Caco-2 (cell line): Measurements from ENCODE around the gene HES2. TPM values are rescaled to one million over a fixed set of nuclear protein-coding genes. Genes with fewer than 3 reads are reported as not detected.
"Not testable (repeated sequence)": the region's sequence is repeated elsewhere in the genome, so short reads cannot be mapped to it uniquely, and the experiment has no call there.

ENCODE experiments used
- BruUV-seq: library from RNA; stranded (reverse); fragments of 400-500 nt; replicated peaks from 2 replicates; lab custom pipeline; 2021; lab: Mats Ljungman, UMichigan
- CTCF ChIA-PET: fragments of 300-600 bp; sonication (Branson Sonifier 250); formaldehyde crosslinking; loops from one replicate; lab custom pipeline; 2022; ENCODE audit warnings: antibody characterized with exemption; lab: Charles Lee
- POLR2A ChIA-PET: fragments of 300-600 bp; sonication (Branson Sonifier 250); formaldehyde crosslinking; loops from one replicate; lab custom pipeline; 2022; ENCODE audit warnings: antibody characterized with exemption; lab: Charles Lee
- DNase-seq, 2 experiments: peaks; one replicate each; pipeline versions ENCODE4 v3.0.0 to v3.0.0-alpha.2; 2020 to 2022
- H3K27me3 ChIP-seq: replicated peaks from 2 replicates; pipeline ENCODE4 v1.6.0; 2011; ENCODE audit warnings: low read length; ENCODE audit not compliant: control insufficient read depth, insufficient read depth
- H3K36me3 ChIP-seq: 2 replicates; pipeline ENCODE4 v1.5.1; 2011; ENCODE audit warnings: low read length; ENCODE audit not compliant: control insufficient read depth, insufficient read depth
- H3K4me1 ChIP-seq: fragments of 250-450 bp; sonication (Bioruptor Pico); 2 replicates; pipeline ENCODE4 v1.5.1; 2020; ENCODE audit warnings: mild to moderate bottlenecking
- H3K4me3 ChIP-seq: 2 replicates; pipeline ENCODE4 v1.5.1; 2011; ENCODE audit warnings: low read depth, mild to moderate bottlenecking, control low read depth, low read length
- H3K9me3 ChIP-seq: fragments of 250-450 bp; sonication (Bioruptor Pico); 2 replicates; pipeline ENCODE4 v1.5.1; 2020; ENCODE audit warnings: mild to moderate bottlenecking, moderate library complexity
- H3K27ac Mint-ChIP-seq: one replicate; pipeline ENCODE4 v1.8.0; 2022; ENCODE audit warnings: mixed read lengths; ENCODE audit not compliant: unreplicated experiment
- H3K27me3 Mint-ChIP-seq: one replicate; pipeline ENCODE4 v1.8.0; 2022; ENCODE audit warnings: mixed read lengths; ENCODE audit not compliant: insufficient read depth, unreplicated experiment
- H3K36me3 Mint-ChIP-seq: one replicate; pipeline ENCODE4 v1.8.0; 2022; ENCODE audit warnings: mild to moderate bottlenecking, mixed read lengths; ENCODE audit not compliant: insufficient read depth, unreplicated experiment
- H3K4me1 Mint-ChIP-seq: one replicate; pipeline ENCODE4 v1.8.0; 2022; ENCODE audit warnings: low read depth, mixed read lengths; ENCODE audit not compliant: unreplicated experiment
- H3K4me3 Mint-ChIP-seq: one replicate; pipeline ENCODE4 v1.8.0; 2022; ENCODE audit warnings: mild to moderate bottlenecking, moderate library complexity, mixed read lengths; ENCODE audit not compliant: unreplicated experiment
- H3K9me3 Mint-ChIP-seq: one replicate; pipeline ENCODE4 v1.8.0; 2022; ENCODE audit warnings: mixed read lengths; ENCODE audit not compliant: unreplicated experiment
- intact Hi-C: fragments of 100-400 bp; cut with micrococcal nuclease; formaldehyde crosslinking; loops from one replicate; pipeline ENCODE4 v1.10.0; 2022; ENCODE audit not compliant: unreplicated experiment
- total RNA-seq: library from RNA; stranded (reverse); gene quantifications from 2 replicates; pipeline ENCODE4 v1.2.3, GENCODE V29; 2022
- TF ChIP-seq, protein P1 (sequence below), 2 experiments: fragments of 200-600 bp in 1 of 2; IDR thresholded peaks; 1 replicate in 1 of 2; 2 replicates in 1 of 2; pipeline versions ENCODE4 v1.5.1 to v1.8.0; 2011 to 2022; ENCODE audit warnings: antibody characterized with exemption in 1 of 2, control low read depth in 1 of 2, inconsistent platforms in 1 of 2, low read depth in 1 of 2, low read length in 1 of 2, mild to moderate bottlenecking in 1 of 2, moderate library complexity in 1 of 2; ENCODE audit not compliant: insufficient read depth in 1 of 2, severe bottlenecking in 1 of 2, unreplicated experiment in 1 of 2

The HES2 gene
- total RNA-seq, 1 experiment from 2014 or later = 0.91 TPM

DNA sequence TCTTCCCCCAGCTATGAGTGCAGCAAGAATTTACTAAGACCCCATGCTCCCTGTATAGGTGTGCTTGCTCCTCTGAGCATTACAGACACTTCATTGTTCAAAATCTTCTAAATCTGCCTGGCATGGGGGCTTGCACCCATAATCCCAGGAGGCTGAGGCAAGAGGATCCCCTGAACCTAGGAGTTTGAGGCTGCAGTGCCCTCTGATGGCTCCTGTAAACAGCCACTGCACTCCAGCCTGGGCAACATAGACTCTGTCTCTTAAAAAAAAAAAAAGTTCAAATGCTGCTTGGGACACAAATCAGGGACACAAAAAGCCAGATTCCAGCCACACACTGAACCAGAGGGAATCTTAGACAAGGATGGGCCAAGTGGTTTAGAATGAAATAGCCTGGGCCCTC is 22.7 kb downstream of the HES2 start:
- POLR2A ChIA-PET = no interaction called here

GRCh38 chr1:6395781-6396244 is 23.9 kb downstream of the HES2 start:
- BruUV-seq, POLR2A ChIA-PET, H3K4me1 ChIP-seq, DNase-seq, H3K9me3 Mint-ChIP-seq, H3K27me3 Mint-ChIP-seq, H3K36me3 Mint-ChIP-seq, H3K27ac Mint-ChIP-seq, H3K4me1 Mint-ChIP-seq, intact Hi-C loops, H3K9me3 ChIP-seq, H3K4me3 ChIP-seq, H3K4me3 Mint-ChIP-seq, H3K27me3 ChIP-seq, H3K36me3 ChIP-seq: not testable (repeated sequence)
- CTCF ChIA-PET = interaction anchor here (1.1 kb wide), 1 partner anchor 47 kb away, joined by 8 read pairs; no protein-coding TSS in a partner anchor

More for the DNA sequence above, 22.7 kb downstream of the HES2 start:
- CTCF ChIA-PET = interaction anchor here (1.1 kb wide), 1 partner anchor 48 kb away, joined by 8 read pairs; no protein-coding TSS in a partner anchor
- no peaks in the 10 kb centered on the region for H3K9me3 Mint-ChIP-seq
- no peak overlapping the region for H3K27ac Mint-ChIP-seq
- Histone ChIP-seq H3K9me3 (no peaks in the 10 kb centered on the region), H3K4me3 (no peak overlapping the region), H3K4me1 (0 out of 2 replicates have a peak, but pooled peaks cover 3% of the 10 kb centered on the region), H3K36me3 (no peaks in the 10 kb centered on the region), H3K27me3 (no peaks in the 10 kb centered on the region)
- no peaks in the 10 kb centered on the region for H3K27me3 Mint-ChIP-seq
- peaks cover 7% of the 10 kb centered on the region for H3K36me3 Mint-ChIP-seq
- no peak for DNase-seq
- BruUV-seq = no TSS peak
- no peak overlapping the region for H3K4me3 Mint-ChIP-seq
- H3K4me1 Mint-ChIP-seq = peaks cover 5% of the 10 kb centered on the region
- intact Hi-C loops = loop anchor here (1.0 kb wide), 1 partner anchor 49 kb away; no protein-coding TSS in a partner anchor
- TF ChIP-seq, protein P1, sequence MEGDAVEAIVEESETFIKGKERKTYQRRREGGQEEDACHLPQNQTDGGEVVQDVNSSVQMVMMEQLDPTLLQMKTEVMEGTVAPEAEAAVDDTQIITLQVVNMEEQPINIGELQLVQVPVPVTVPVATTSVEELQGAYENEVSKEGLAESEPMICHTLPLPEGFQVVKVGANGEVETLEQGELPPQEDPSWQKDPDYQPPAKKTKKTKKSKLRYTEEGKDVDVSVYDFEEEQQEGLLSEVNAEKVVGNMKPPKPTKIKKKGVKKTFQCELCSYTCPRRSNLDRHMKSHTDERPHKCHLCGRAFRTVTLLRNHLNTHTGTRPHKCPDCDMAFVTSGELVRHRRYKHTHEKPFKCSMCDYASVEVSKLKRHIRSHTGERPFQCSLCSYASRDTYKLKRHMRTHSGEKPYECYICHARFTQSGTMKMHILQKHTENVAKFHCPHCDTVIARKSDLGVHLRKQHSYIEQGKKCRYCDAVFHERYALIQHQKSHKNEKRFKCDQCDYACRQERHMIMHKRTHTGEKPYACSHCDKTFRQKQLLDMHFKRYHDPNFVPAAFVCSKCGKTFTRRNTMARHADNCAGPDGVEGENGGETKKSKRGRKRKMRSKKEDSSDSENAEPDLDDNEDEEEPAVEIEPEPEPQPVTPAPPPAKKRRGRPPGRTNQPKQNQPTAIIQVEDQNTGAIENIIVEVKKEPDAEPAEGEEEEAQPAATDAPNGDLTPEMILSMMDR (IDR thresholded peaks at IDR 0.05; ENCODE audit: insufficient read depth in 1 of 2, low read depth in 1 of 2, low read length in 1 of 2, severe bottlenecking in 1 of 2, unreplicated experiment in 1 of 2) = no peak

- H3K4me1 ChIP-seq, intact Hi-C loops, H3K36me3 ChIP-seq, POLR2A ChIA-PET, H3K27ac Mint-ChIP-seq, H3K4me3 ChIP-seq, DNase-seq, BruUV-seq, H3K4me1 Mint-ChIP-seq, H3K27me3 Mint-ChIP-seq, H3K27me3 ChIP-seq, H3K9me3 ChIP-seq, H3K36me3 Mint-ChIP-seq, H3K9me3 Mint-ChIP-seq: not testable (repeated sequence)
- CTCF ChIA-PET = interaction anchor here (0.7 kb wide), 1 partner anchor 51 kb away, joined by 6 read pairs; no protein-coding TSS in a partner anchor
- peak overlapping the region; percentile 22 for H3K4me3 Mint-ChIP-seq
These were observed 24.6 kb downstream of the HES2 start for GRCh38 chr1:6395130-6395529.

- Histone ChIP-seq H3K4me1 (0 out of 2 replicates have a peak, but pooled peaks cover 3% of the 10 kb centered on the region), H3K4me3 (peak within 1 kb of the TSS; percentile 63), H3K9me3 (no peaks in the 10 kb centered on the region), H3K27me3 (no peaks in the 10 kb centered on the region), H3K36me3 (no peaks in the 10 kb centered on the region)
- no peaks in the 10 kb centered on the region for H3K9me3 Mint-ChIP-seq
- peaks cover 7% of the 10 kb centered on the region for H3K36me3 Mint-ChIP-seq
- peaks cover 5% of the 10 kb centered on the region for H3K4me1 Mint-ChIP-seq
- no TSS peak for BruUV-seq
- intact Hi-C loops = no loop called here
- POLR2A ChIA-PET = interaction anchor here (0.5 to 1.3 kb wide), 4 partner anchors 11 to 33 kb away, joined by 3 to 10 read pairs (median 5); partner anchors contain the start of gene HES2
- peak within 1 kb of the TSS; percentile 79 for H3K4me3 Mint-ChIP-seq
- peak within 1 kb of the TSS; percentile 92 for H3K27ac Mint-ChIP-seq
- H3K27me3 Mint-ChIP-seq = no peaks in the 10 kb centered on the region
- TF ChIP-seq, protein P1 (IDR thresholded peaks at IDR 0.05; ENCODE audit: insufficient read depth in 1 of 2, low read depth in 1 of 2, low read length in 1 of 2, severe bottlenecking in 1 of 2, unreplicated experiment in 1 of 2) = peak in 1 of 2 experiments; percentile 24
- DNase-seq = peak; percentile 84 to 88
- CTCF ChIA-PET = interaction anchor here (0.6 to 1.4 kb wide), 11 partner anchors 9 to 149 kb away, joined by 3 to 6 read pairs (median 4); no protein-coding TSS in a partner anchor
These were observed 26.1 kb downstream of the HES2 start, which contains the start of gene ACOT7 for GRCh38 chr1:6393400-6394187. Gene ACOT7, minus strand, starts transcription at chr1:6393767. Its CDS starts 368 bp downstream, at chr1:6393399.
